GM18505 (cell line): ENCODE measurements around the gene CNN1.
A peak's percentile ranks its signal among the peaks of the same experiment; 100 is the strongest.

ENCODE experiments used
- ATAC-seq: cut with Tn5 transposase; IDR thresholded peaks from one replicate; pipeline ENCODE4 v1.9.1; 2021; ENCODE audit not compliant: unreplicated experiment
- POLR2A ChIP-seq: IDR thresholded peaks from 4 replicates; pipeline ENCODE4 v1.6.1; 2011; ENCODE audit warnings: borderline replicate concordance; ENCODE audit not compliant: insufficient read depth, insufficient read length; ENCODE audit errors: extremely low read depth

Gene CNN1

GRCh38 chr19:11506967-11507366 is 31.7 kb upstream of the CNN1 start:
- no peak for ATAC-seq
- TF ChIP-seq POLR2A: no peak

- no peak for ATAC-seq
- TF ChIP-seq POLR2A: no peak
Observed at GRCh38 chr19:11507370-11508078, 31.1 kb upstream of the CNN1 start.

GRCh38 chr19:11510444-11510843 is 28.2 kb upstream of the CNN1 start:
- no peak for ATAC-seq
- TF ChIP-seq POLR2A: no peak

GRCh38 chr19:11513946-11514345 is 24.7 kb upstream of the CNN1 start:
- no peak for TF ChIP-seq POLR2A
- no peak for ATAC-seq

- ATAC-seq: no peak
- no peak for TF ChIP-seq POLR2A
Observed at GRCh38 chr19:11519138-11519537, 19.5 kb upstream of the CNN1 start.

GRCh38 chr19:11528551-11529341 is 9.9 kb upstream of the CNN1 start, which contains the start of gene ECSIT:
Gene ECSIT (minus strand): TSS chr19:11529134. CDS start chr19:11519170, 9,964 bp downstream.
- peak; percentile 74 for TF ChIP-seq POLR2A

GRCh38 chr19:11530432-11530831 is 8.2 kb upstream of the CNN1 start:
- ATAC-seq: no peak

More at GRCh38 chr19:11528551-11529341, 9.9 kb upstream of the CNN1 start, which contains the start of gene ECSIT:
- ATAC-seq: peak; percentile 88

GRCh38 chr19:11534538-11534937 is 4.1 kb upstream of the CNN1 start:
- no peak for TF ChIP-seq POLR2A
- no peak for ATAC-seq

More at GRCh38 chr19:11530432-11530831, 8.2 kb upstream of the CNN1 start:
- no peak for TF ChIP-seq POLR2A

- TF ChIP-seq POLR2A: no peak
- ATAC-seq: no peak
Observed at GRCh38 chr19:11534948-11535347, 3.7 kb upstream of the CNN1 start.

- peak; percentile 71 for ATAC-seq
- TF ChIP-seq POLR2A: peak; percentile 32
Observed at GRCh38 chr19:11535792-11536595, 2.7 kb upstream of the CNN1 start.

- ATAC-seq: no peak
- TF ChIP-seq POLR2A: no peak
Observed at GRCh38 chr19:11539495-11540365, 1.1 kb downstream of the CNN1 start.

- no peak for TF ChIP-seq POLR2A
- no peak for ATAC-seq
Observed at GRCh38 chr19:11540645-11541044, 2.0 kb downstream of the CNN1 start.
